Heart left ventricle (tissue), 16 donors: ENCODE measurements around the gene ZNF343. TPM values are rescaled to one million over a fixed set of nuclear protein-coding genes. Genes with fewer than 3 reads are reported as not detected.

Experiments used
- ATAC-seq, 4 donors: fragments of 200-7000 bp; cut with Tn5 transposase; one replicate each; pipeline ENCODE4 v1.9.1; 2020 to 2022; ENCODE audit warnings: moderate library complexity in 4 of 4, mild to moderate bottlenecking in 3 of 4, moderate number of reproducible peaks in 1 of 4
- DNase-seq, 5 donors: peaks; one replicate each; pipeline ENCODE4 v3.0.0-alpha.2; 2020
- H3K27ac ChIP-seq, 12 donors: fragments of 200-600 bp; sonication (generic) in 4 of 12; one replicate each; pipeline versions ENCODE4 v1.5.0 to v1.8.0; 2016 to 2022; ENCODE audit warnings: mild to moderate bottlenecking in 2 of 12
- H3K27me3 ChIP-seq, 9 donors: fragments of 200-600 bp; sonication (generic) in 2 of 9; one replicate each; pipeline versions ENCODE4 v1.5.1 to v1.8.0; 2016 to 2022; ENCODE audit warnings: mild to moderate bottlenecking in 3 of 9
- H3K36me3 ChIP-seq, 9 donors: fragments of 200-600 bp; sonication (generic) in 2 of 9; one replicate each; pipeline versions ENCODE4 v1.5.0 to v1.8.0; 2018 to 2022; ENCODE audit warnings: mild to moderate bottlenecking in 2 of 9
- H3K4me1 ChIP-seq, 12 donors: fragments of 200-600 bp; sonication (generic) in 4 of 12; one replicate each; pipeline versions ENCODE4 v1.5.0 to v1.8.0; 2016 to 2022; ENCODE audit warnings: mild to moderate bottlenecking in 3 of 12
- H3K4me3 ChIP-seq, 12 donors: fragments of 200-600 bp; sonication (generic) in 4 of 12; one replicate each; pipeline versions ENCODE4 v1.5.0 to v1.8.0; 2017 to 2022; ENCODE audit warnings: mild to moderate bottlenecking in 9 of 12, moderate library complexity in 4 of 12
- H3K9me3 ChIP-seq, 12 donors: fragments of 200-600 bp; sonication (generic) in 4 of 12; one replicate each; pipeline versions ENCODE4 v1.5.0 to v1.8.0; 2016 to 2022; ENCODE audit warnings: mild to moderate bottlenecking in 1 of 12
- CTCF ChIP-seq, 12 donors: fragments of 200-600 bp; sonication (generic) in 4 of 12; IDR thresholded peaks; one replicate each; pipeline versions ENCODE4 v1.5.0 to v1.8.0; 2018 to 2022; ENCODE audit warnings: antibody characterized with exemption in 12 of 12, mild to moderate bottlenecking in 5 of 12
- POLR2A ChIP-seq, 2 donors: fragments of 450-650 bp; IDR thresholded peaks; one replicate each; pipeline ENCODE4 v1.6.1; 2017; ENCODE audit warnings: antibody characterized with exemption in 2 of 2, mild to moderate bottlenecking in 2 of 2, moderate library complexity in 2 of 2
- WGBS, 4 donors: extraction: QIAGEN DNeasy Blood & Tissue Kit in 2 of 4; methylation state at CpG; one replicate each; pipeline versions ENCODE4 v1.1.5 to v1.1.7; 2013 to 2018; 5-methylcytosine and 5-hydroxymethylcytosine counted together
- intact Hi-C, 10 donors: fragments of 100-400 bp; cut with DNase I; formaldehyde crosslinking; loops; one replicate each; pipeline versions ENCODE4 v1.11.1 to v1.14.2; 2022
- polyA plus RNA-seq, 2 donors: library from polyadenylated mRNA; stranded (reverse); fragments of 200-250 nt; gene quantifications; one replicate each; pipeline ENCODE4 v1.2.3, GENCODE V29; 2013
- total RNA-seq, 9 donors: library from RNA; depleted of rRNA in 2 of 9; stranded (reverse); fragments of >200 nt in 2 of 9; fragmentation: NEBNext Ultra II Directional in 3 of 9; extraction: Animal tissue kit (Norgen Biotek cat#: 25700) in 3 of 9; gene quantifications; one replicate each; pipeline versions ENCODE4 v1.1.0 to v1.2.4, GENCODE V29; 2016 to 2023
- donor health status: ischemic (EF 13 %, LVEDD 7.1; RV severe dilation, severe dysfunction).
- donor health status: healthy with polysubstance abuse.
- donor health status: DM: no; HTN: yes; CAD: no.
- donor health status: DM: no; HTN: no; CAD: no.
- donor health status: ischemic (EF 25% LVEDD 6.9; RV normal size, moderate dysfunction).
- donor health status: ischemic (EF 25% LVEDD 5.7; RV mildly dilated, moderate dysfunction).
- donor health status: healthy.
- donor health status: DM: yes; HTN: yes; CAD: no.
- donor health status: ischemic (EF 35%, LVEDD 5.7; RV mildly dilated, moderate dysfunction).
- donor health status: nonischemic (EF 11% LVEDD 7.7; RV severe dilation, severe dysfunction).
- donor health status: DM: yes; HTN: yes; CAD: no.
- donor health status: PGD.
- donor health status: ischemic (EF 29% LVEDD 5.4; RV normal size, mild dysfunction).
- donor health status: nonischemic (EF 23%, LVEDD 6.1; RV moderate dilation, normal function).

The ZNF343 gene
- total and polyA plus RNA-seq, 11 donors: 2.6 to 8.6 (median 5.4) TPM

- Histone ChIP-seq H3K36me3 (peaks cover 5 to 72% (median 64%) of the 10 kb centered on the region in 9 donors), H3K27me3 (no peaks in the 10 kb centered on the region), H3K27ac (no peak overlapping the region), H3K9me3 (no peaks in the 10 kb centered on the region), H3K4me3 (no peak overlapping the region), H3K4me1 (no peaks in the 10 kb centered on the region)
- intact Hi-C loops: loop anchor here in 7 of 10 donors (10.0 kb wide), 4 partner anchors 365 to 695 kb away; no protein-coding TSS in a partner anchor
- 63 to 78% (median 72%) methylated on average over 1 of the region's 1 CpG for WGBS, 4 donors
- no peak for ATAC-seq
- no peak for DNase-seq
- no peak for TF ChIP-seq CTCF (IDR thresholded peaks at IDR 0.05)
- TF ChIP-seq POLR2A (IDR thresholded peaks at IDR 0.05): no peak
Measured at GRCh38 chr20:2459981-2460751, 48.5 kb downstream of the ZNF343 start.

DNA sequence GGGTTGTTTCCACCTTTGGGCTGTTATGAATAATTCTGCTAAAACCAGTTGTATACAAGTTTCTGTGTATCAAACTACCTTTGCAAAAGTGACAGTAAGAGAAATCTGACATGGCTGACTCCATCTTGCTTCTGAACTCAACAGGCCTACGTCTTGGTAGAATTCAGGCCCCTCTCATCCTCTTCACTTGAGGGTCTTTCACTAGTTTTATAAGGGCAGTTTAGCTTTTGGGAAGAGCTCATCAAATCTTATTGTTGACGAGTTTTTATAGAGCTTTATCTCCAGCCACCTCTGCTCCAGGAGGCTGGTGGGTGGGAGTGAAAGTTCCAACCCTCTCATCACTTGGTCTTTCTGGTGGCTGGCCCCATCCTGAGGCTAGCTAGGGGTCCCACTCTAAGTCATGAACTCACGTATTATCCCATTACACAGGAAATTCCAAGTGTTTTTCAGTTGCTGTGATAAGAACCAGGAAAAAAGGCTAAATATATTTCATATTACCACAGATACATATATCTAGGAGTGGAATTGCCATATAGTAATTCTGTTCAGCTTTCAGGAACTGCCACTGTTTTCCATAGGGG is 49.7 kb downstream of the ZNF343 start:
- Histone ChIP-seq H3K9me3 (no peaks in the 10 kb centered on the region), H3K36me3 (peaks cover 5 to 60% (median 52%) of the 10 kb centered on the region in 9 donors), H3K27ac (no peak overlapping the region), H3K27me3 (no peaks in the 10 kb centered on the region), H3K4me3 (no peak overlapping the region), H3K4me1 (peaks cover 0 to 5% (median 0%) of the 10 kb centered on the region in 12 donors)
- TF ChIP-seq CTCF (IDR thresholded peaks at IDR 0.05) (no peak), POLR2A (IDR thresholded peaks at IDR 0.05) (no peak)
- no peak for DNase-seq
- no peak for ATAC-seq
- intact Hi-C loops: loop anchor here in 6 of 10 donors (10.0 kb wide), 3 partner anchors 374 to 694 kb away; no protein-coding TSS in a partner anchor
- WGBS, 4 donors: 91 to 92% (median 91%) methylated on average over 3 of the region's 3 CpGs

GRCh38 chr20:2455771-2456497 is 52.8 kb downstream of the ZNF343 start:
- Histone ChIP-seq H3K27ac (no peak overlapping the region), H3K9me3 (no peaks in the 10 kb centered on the region), H3K36me3 (peaks cover 0 to 29% (median 22%) of the 10 kb centered on the region in 9 donors), H3K4me3 (no peak overlapping the region), H3K4me1 (peaks cover 0 to 5% (median 0%) of the 10 kb centered on the region in 12 donors), H3K27me3 (no peaks in the 10 kb centered on the region)
- TF ChIP-seq CTCF (IDR thresholded peaks at IDR 0.05): no peak
- no peak for TF ChIP-seq POLR2A (IDR thresholded peaks at IDR 0.05)
- intact Hi-C loops: loop anchor here in 7 of 10 donors (2.0 to 10.0 kb wide), 4 partner anchors 249 to 691 kb away; no protein-coding TSS in a partner anchor
- no peak for ATAC-seq
- WGBS, 4 donors: 66 to 77% (median 75%) methylated on average over 2 of the region's 2 CpGs
- no peak for DNase-seq
